ENCODE results near the gene ZNRF3. TPM values are rescaled to one million over a fixed set of nuclear protein-coding genes. Genes with fewer than 3 reads are reported as not detected.

ZNRF3 gene
- polyA plus RNA-seq, 3 donors from 2014 or later = 0.06 to 0.28 (median 0.18) TPM

- Mint-ChIP-seq H3K4me1 (no peaks in the 10 kb centered on the region), H3K9me3 (no peaks in the 10 kb centered on the region), H3K36me3 (peaks cover 0 to 3% (median 0%) of the 10 kb centered on the region in 3 donors), H3K27me3 (ENCODE audit: low read depth in 3 of 3) (peaks cover 12 to 37% (median 14%) of the 10 kb centered on the region in 3 donors), H3K4me3 (no peak overlapping the region), H3K27ac (no peak overlapping the region)
- no peak for DNase-seq
These were observed 83.8 kb downstream of the ZNRF3 start for GRCh38 chr22:28967163-28967665.

- H3K36me3 Mint-ChIP-seq = peaks cover 0 to 3% (median 0%) of the 10 kb centered on the region in 3 donors
- H3K9me3 Mint-ChIP-seq = no peaks in the 10 kb centered on the region
- H3K4me1 Mint-ChIP-seq = no peaks in the 10 kb centered on the region
- H3K27ac Mint-ChIP-seq = no peak overlapping the region
- peaks cover 10 to 29% (median 11%) of the 10 kb centered on the region in 3 donors for H3K27me3 Mint-ChIP-seq (ENCODE audit: low read depth in 3 of 3)
- DNase-seq = no peak
- no peak overlapping the region for H3K4me3 Mint-ChIP-seq
These were observed 84.6 kb downstream of the ZNRF3 start for GRCh38 chr22:28967969-28968368.

DNA sequence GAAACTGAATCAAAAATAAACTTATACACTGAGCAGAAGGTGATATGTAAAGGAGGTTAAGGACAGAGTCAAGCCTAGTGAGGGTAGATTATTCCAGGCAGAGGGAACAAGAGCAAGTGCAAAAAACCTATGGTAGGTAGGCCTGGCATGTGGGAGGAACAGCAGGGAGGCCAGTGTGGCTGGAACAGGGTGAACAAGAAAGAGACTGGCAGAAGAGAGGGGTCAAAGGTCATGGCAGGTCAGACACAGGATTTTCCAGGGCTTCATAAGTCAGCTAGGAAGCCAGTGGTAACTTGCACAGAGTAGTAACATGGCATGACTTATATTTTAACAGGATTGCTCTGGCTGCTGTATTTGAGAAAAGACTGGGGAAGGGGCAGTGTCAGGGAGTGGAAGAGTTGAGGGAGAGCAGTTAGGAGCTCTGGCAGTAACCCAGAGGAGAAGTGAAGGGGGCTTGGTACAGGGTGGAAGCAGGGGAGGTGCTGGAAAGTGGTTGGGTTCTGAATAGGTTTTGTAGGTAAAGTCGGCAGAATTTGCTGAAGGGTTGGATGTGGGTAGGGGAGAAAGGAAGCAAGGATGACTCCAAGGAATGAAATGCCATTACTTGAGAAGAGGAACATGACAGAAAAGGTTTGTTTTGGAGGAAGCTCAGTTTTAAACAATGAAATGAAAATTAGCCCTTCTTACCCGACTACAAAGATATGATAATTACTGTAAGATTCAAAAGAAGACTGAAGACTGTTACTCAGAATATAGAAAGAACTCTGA is 86.2 kb downstream of the ZNRF3 start:
- Mint-ChIP-seq H3K27ac (no peak overlapping the region), H3K9me3 (no peaks in the 10 kb centered on the region), H3K4me1 (no peaks in the 10 kb centered on the region), H3K36me3 (no peaks in the 10 kb centered on the region), H3K27me3 (ENCODE audit: low read depth in 3 of 3) (peaks cover 5 to 19% (median 7%) of the 10 kb centered on the region in 3 donors), H3K4me3 (no peak overlapping the region)
- DNase-seq = no peak

DNA sequence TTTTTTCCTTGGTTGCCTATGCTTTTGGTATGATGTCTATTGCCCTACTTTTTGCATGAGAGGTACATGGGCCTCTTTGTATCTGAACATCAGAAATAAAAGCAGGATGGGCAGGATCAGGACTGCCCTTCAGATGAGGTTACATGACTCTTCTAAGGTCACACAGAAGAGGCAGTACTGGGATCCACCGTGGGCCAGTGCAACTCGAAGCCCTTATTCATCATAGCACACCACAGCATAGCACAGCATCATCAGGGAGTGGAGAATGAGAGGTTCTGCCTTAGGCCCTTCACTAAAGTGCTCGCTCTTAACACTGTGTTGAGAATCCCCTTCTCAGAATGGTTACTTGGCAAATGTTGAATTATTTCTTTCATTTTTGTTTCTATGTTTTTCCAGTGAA is 90.0 kb downstream of the ZNRF3 start:
- no peak for DNase-seq
- H3K27ac Mint-ChIP-seq = no peak overlapping the region
- no peaks in the 10 kb centered on the region for H3K9me3 Mint-ChIP-seq
- no peaks in the 10 kb centered on the region for H3K4me1 Mint-ChIP-seq
- no peak overlapping the region for H3K4me3 Mint-ChIP-seq
- peaks cover 0 to 3% (median 0%) of the 10 kb centered on the region in 3 donors for H3K36me3 Mint-ChIP-seq
- H3K27me3 Mint-ChIP-seq (ENCODE audit: low read depth in 3 of 3) = peaks cover 5 to 14% (median 9%) of the 10 kb centered on the region in 3 donors

DNA sequence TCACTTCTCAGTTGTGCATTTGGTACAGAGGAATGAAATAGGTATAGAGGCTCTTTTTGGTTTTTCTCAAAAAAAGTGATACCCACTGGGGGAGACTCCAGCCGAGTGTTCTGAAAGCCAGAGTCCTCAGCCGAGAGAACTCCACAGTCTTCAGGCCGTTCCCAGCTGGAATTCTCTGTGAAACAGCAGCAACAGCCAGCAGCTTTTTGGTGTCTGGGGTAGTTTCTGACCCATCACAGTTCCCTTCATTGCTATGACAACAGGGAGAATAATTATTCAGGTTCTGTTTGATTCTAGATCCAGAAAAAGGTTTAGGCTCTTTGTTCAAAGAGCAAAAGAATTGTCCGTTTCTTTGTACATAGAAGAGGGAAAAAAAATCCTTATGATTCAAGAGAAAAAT is 93.7 kb downstream of the ZNRF3 start:
- no peak for DNase-seq
- Mint-ChIP-seq H3K27me3 (ENCODE audit: low read depth in 3 of 3) (peaks cover 8 to 18% (median 12%) of the 10 kb centered on the region in 3 donors), H3K4me3 (no peak overlapping the region), H3K4me1 (no peaks in the 10 kb centered on the region), H3K9me3 (no peaks in the 10 kb centered on the region), H3K36me3 (peaks cover 0 to 3% (median 0%) of the 10 kb centered on the region in 3 donors), H3K27ac (no peak overlapping the region)

- peaks cover 8 to 18% (median 12%) of the 10 kb centered on the region in 3 donors for H3K27me3 Mint-ChIP-seq (ENCODE audit: low read depth in 3 of 3)
- H3K9me3 Mint-ChIP-seq = no peaks in the 10 kb centered on the region
- no peak for DNase-seq
- peaks cover 0 to 3% (median 0%) of the 10 kb centered on the region in 3 donors for H3K36me3 Mint-ChIP-seq
- no peak overlapping the region for H3K27ac Mint-ChIP-seq
- no peak overlapping the region for H3K4me3 Mint-ChIP-seq
- H3K4me1 Mint-ChIP-seq = no peaks in the 10 kb centered on the region
These were observed 94.2 kb downstream of the ZNRF3 start for GRCh38 chr22:28977481-28977971.

- no peak for DNase-seq
- Mint-ChIP-seq H3K4me1 (no peaks in the 10 kb centered on the region), H3K27ac (no peak overlapping the region), H3K4me3 (no peak overlapping the region), H3K27me3 (ENCODE audit: low read depth in 3 of 3) (peaks cover 8 to 18% (median 12%) of the 10 kb centered on the region in 3 donors), H3K9me3 (no peaks in the 10 kb centered on the region), H3K36me3 (peaks cover 0 to 3% (median 0%) of the 10 kb centered on the region in 3 donors)
These were observed 94.8 kb downstream of the ZNRF3 start for GRCh38 chr22:28978158-28978557.

GRCh38 chr22:28978863-28979796 is 95.8 kb downstream of the ZNRF3 start:
- H3K4me1 Mint-ChIP-seq = peaks cover 6 to 9% of the 10 kb centered on the region in 2 donors
- no peak for DNase-seq
- H3K9me3 Mint-ChIP-seq = no peaks in the 10 kb centered on the region
- no peak overlapping the region for H3K4me3 Mint-ChIP-seq
- peaks cover 0 to 4% (median 3%) of the 10 kb centered on the region in 3 donors for H3K36me3 Mint-ChIP-seq
- H3K27ac Mint-ChIP-seq = no peak overlapping the region
- H3K27me3 Mint-ChIP-seq (ENCODE audit: low read depth in 3 of 3) = peaks cover 7 to 18% (median 15%) of the 10 kb centered on the region in 3 donors

DNA sequence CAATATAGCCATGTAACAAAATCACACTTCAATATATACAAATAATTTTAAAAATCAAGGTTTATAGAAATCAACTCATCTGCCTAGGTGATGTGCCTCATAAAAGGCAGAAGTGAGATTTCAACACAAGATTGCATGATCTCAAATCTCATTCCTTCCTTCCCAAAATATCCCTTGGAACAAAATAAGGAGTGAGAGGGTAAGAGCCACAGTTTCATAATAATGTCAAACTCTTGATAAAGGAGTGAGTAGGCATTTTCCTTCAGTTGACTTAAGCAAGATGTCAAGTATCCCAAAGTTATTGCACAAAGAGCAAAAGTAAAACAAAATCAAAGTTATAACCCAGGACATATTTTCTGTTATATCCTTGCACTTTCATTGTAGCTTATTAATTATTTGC is 97.0 kb downstream of the ZNRF3 start:
- Mint-ChIP-seq H3K4me1 (peaks cover 7 to 13% of the 10 kb centered on the region in 2 donors), H3K27me3 (ENCODE audit: low read depth in 3 of 3) (peaks cover 8 to 18% (median 12%) of the 10 kb centered on the region in 3 donors), H3K4me3 (no peak overlapping the region), H3K27ac (no peak overlapping the region), H3K36me3 (peaks cover 0 to 4% (median 3%) of the 10 kb centered on the region in 3 donors), H3K9me3 (no peaks in the 10 kb centered on the region)
- DNase-seq = no peak

- Mint-ChIP-seq H3K27ac (no peak overlapping the region), H3K4me1 (peaks cover 7 to 13% of the 10 kb centered on the region in 2 donors), H3K9me3 (no peaks in the 10 kb centered on the region), H3K4me3 (no peak overlapping the region), H3K27me3 (ENCODE audit: low read depth in 3 of 3) (peaks cover 9 to 15% (median 14%) of the 10 kb centered on the region in 3 donors), H3K36me3 (peaks cover 0 to 9% (median 0%) of the 10 kb centered on the region in 3 donors)
- DNase-seq = no peak
These were observed 98.6 kb downstream of the ZNRF3 start for GRCh38 chr22:28981818-28982499.

GRCh38 chr22:28983190-28983589 is 99.8 kb downstream of the ZNRF3 start:
- Mint-ChIP-seq H3K4me3 (no peak overlapping the region), H3K4me1 (peaks cover 7 to 13% of the 10 kb centered on the region in 2 donors), H3K36me3 (peaks cover 0 to 14% (median 5%) of the 10 kb centered on the region in 3 donors), H3K9me3 (no peaks in the 10 kb centered on the region), H3K27me3 (ENCODE audit: low read depth in 3 of 3) (peaks cover 9 to 15% (median 14%) of the 10 kb centered on the region in 3 donors), H3K27ac (no peak overlapping the region)
- DNase-seq = no peak

DNA sequence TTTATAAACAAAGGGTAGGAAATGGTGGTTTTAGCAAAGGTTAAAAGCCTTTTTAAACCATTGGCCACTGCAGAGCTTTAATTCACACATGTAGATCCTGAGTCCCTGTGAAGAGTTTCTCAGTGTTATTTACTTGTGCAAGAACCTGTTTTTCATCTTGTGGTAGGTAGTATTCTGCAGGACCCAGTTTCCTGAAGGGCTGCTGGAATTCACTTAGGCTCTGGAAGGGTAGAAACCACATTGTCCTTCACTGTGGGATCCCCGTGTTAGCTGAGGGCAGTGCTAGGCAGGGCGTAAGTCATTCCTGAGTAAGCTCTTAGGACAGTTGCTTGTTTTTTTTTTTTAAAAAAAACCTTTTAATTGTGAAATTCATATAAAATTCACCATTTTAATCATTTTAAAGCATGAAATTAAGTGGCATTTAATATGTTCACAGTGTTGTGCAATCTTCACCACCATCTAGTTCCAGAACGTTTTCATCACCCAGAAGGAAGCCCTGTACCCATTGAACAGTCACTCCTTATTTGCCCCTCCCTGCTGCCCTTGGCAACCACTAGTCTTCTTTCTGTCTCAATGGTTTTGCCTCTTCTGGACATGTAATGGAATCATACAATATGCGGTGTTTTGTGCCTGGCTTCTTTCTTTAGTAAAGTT is 100.5 kb downstream of the ZNRF3 start:
- DNase-seq = no peak
- H3K27me3 Mint-ChIP-seq (ENCODE audit: low read depth in 3 of 3) = peaks cover 6 to 11% (median 9%) of the 10 kb centered on the region in 3 donors
- peaks cover 7 to 13% of the 10 kb centered on the region in 2 donors for H3K4me1 Mint-ChIP-seq
- H3K9me3 Mint-ChIP-seq = no peaks in the 10 kb centered on the region
- H3K27ac Mint-ChIP-seq = no peak overlapping the region
- peaks cover 0 to 14% (median 5%) of the 10 kb centered on the region in 3 donors for H3K36me3 Mint-ChIP-seq
- no peak overlapping the region for H3K4me3 Mint-ChIP-seq

All from immature natural killer cell (primary cell).